Ovary (tissue), 9 donors: Measurements from ENCODE around the gene RELL1. TPM values are rescaled to one million over a fixed set of nuclear protein-coding genes. Genes with fewer than 3 reads are reported as not detected.
A peak's percentile ranks its signal among the peaks of the same experiment; 100 is the strongest.

ENCODE experiments used
- DNase-seq, 5 donors: peaks; one replicate each; pipeline ENCODE4 v3.0.0-alpha.2; 2019 to 2020
- H3K27ac ChIP-seq, 2 donors: fragments of 200-600 bp; one replicate each; pipeline versions ENCODE4 v1.5.1 to v1.8.0; 2019 to 2022
- H3K27me3 ChIP-seq: fragments of 200-600 bp; one replicate; pipeline ENCODE4 v1.8.0; 2022
- H3K36me3 ChIP-seq: fragments of 200-600 bp; sonication (generic); one replicate; pipeline ENCODE4 v1.5.1; 2019
- H3K4me1 ChIP-seq: one replicate; pipeline ENCODE4 v1.8.1; 2013; ENCODE audit warnings: mild to moderate bottlenecking, moderate library complexity; ENCODE audit not compliant: insufficient read depth
- H3K4me3 ChIP-seq: fragments of 200-600 bp; sonication (generic); one replicate; pipeline ENCODE4 v1.5.1; 2017
- H3K9me3 ChIP-seq, 2 donors: fragments of 200-600 bp in 1 of 2; sonication (generic) in 1 of 2; one replicate each; pipeline versions ENCODE4 v1.5.1 to v1.8.1; 2013 to 2019; ENCODE audit warnings: mild to moderate bottlenecking in 1 of 2, moderate library complexity in 1 of 2
- EP300 ChIP-seq: sonication (generic); formaldehyde crosslinking; IDR thresholded peaks from one replicate; pipeline ENCODE4 v1.6.1; 2017; ENCODE audit warnings: antibody characterized with exemption
- POLR2A ChIP-seq: fragments of 450-650 bp; IDR thresholded peaks from one replicate; pipeline ENCODE4 v1.6.1; 2017; ENCODE audit warnings: antibody characterized with exemption, mild to moderate bottlenecking, moderate library complexity
- WGBS, 3 donors: extraction: QIAGEN DNeasy Blood & Tissue Kit in 1 of 3; methylation state at CpG; one replicate each; pipeline versions ENCODE4 v1.1.5 to v1.1.7; 2013 to 2017; 5-methylcytosine and 5-hydroxymethylcytosine counted together
- intact Hi-C, 4 donors: fragments of 100-400 bp; cut with DNase I; formaldehyde crosslinking; loops; one replicate each; pipeline versions ENCODE4 v1.11.0 to v1.15.1; 2022 to 2023
- polyA plus RNA-seq, 2 donors: library from polyadenylated mRNA; stranded (reverse); fragments of 200-250 nt in 1 of 2; fragments of 350-450 nt in 1 of 2; fragmentation: Illumina TruSeq in 1 of 2; extraction: RNeasy Lipid Tissue Mini Kit (QIAGEN cat#74804) in 1 of 2; gene quantifications; one replicate each; pipeline ENCODE4 v1.2.3, GENCODE V29; 2013 to 2014
- total RNA-seq, 7 donors: library from RNA; depleted of rRNA in 2 of 7; stranded (reverse); fragments of >200 nt in 2 of 7; fragmentation: NEBNext Ultra II Directional in 3 of 7; extraction: Animal tissue kit (Norgen Biotek cat#: 25700) in 3 of 7; gene quantifications; one replicate each; pipeline versions ENCODE4 v1.1.0 to v1.2.4, GENCODE V29; 2016 to 2023
- TF ChIP-seq, protein P1 (sequence below), 3 donors: fragments of 450-650 bp in 2 of 3; fragments of 200-600 bp in 1 of 3; IDR thresholded peaks; one replicate each; pipeline versions ENCODE4 v1.5.1 to v1.8.0; 2016 to 2022; ENCODE audit warnings: antibody characterized with exemption in 3 of 3, mild to moderate bottlenecking in 1 of 3
- donor health status: DM: no; HTN: no; CAD: no; lungs with moderate emphysema.
- donor health status: DM: no; HTN: no; CAD: no.
- donor health status: Bipolar disorder and iron deficiency.
- donor health status: DM: yes; HTN: yes; CAD: no.
- donor health status: DM: no; HTN: no; CAD: no.
- donor health status: DM: yes; HTN: yes; CAD: no.

RELL1 gene
- total and polyA plus RNA-seq, 9 donors, result 4.1 to 31.4 (median 24.0) TPM

DNA sequence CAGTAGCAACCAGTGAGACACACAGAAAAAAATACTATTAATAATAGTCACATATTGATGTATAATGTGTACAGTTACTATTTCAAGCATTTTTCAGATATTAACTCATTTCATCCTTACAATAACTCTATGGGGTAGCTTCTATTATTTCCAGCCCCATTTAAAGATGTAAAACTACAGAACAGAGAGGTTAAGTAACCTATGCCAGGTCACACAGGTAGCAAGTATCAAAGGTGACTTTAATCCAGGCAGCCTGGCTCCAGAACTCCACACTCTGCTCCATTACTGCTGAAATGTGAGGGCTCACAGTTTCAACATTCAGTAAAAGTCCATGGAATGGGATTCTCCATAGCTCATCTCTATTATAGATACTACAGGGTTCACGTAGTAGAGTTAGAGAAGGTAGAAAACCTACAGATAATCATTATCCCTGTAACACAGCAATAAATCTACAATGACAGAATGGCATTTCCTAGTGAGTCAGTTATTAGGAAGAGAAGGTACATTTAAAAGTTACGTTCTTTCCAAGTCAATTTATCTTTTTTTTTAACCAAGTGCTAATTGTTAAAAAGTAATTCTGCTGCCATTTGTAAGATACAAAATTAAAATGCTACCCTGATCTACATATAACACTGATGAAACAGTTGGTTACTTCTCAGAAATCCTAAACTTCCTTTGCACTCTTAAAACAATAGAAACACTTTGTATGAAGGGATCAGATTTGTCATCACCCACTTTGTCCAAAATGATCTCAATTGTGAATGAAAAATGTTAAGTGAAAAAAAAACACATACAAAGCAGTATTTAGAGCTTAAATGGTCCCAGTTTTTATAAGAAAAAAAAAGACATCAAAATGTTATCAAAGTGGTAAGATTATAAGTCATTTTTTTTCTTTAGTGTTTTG is 18.7 kb downstream of the RELL1 start:
- Histone ChIP-seq H3K4me3 (no peak overlapping the region), H3K36me3 (no peaks in the 10 kb centered on the region), H3K4me1 (peaks cover 10% of the 10 kb centered on the region), H3K27me3 (no peaks in the 10 kb centered on the region), H3K27ac (no peak overlapping the region), H3K9me3 (no peaks in the 10 kb centered on the region)
- intact Hi-C loops, result no loop called here
- WGBS, 3 donors, result 84 to 87% (median 86%) methylated on average over 2 of the region's 2 CpGs
- no peak for DNase-seq
- no peak for TF ChIP-seq EP300
- TF ChIP-seq, protein P1, sequence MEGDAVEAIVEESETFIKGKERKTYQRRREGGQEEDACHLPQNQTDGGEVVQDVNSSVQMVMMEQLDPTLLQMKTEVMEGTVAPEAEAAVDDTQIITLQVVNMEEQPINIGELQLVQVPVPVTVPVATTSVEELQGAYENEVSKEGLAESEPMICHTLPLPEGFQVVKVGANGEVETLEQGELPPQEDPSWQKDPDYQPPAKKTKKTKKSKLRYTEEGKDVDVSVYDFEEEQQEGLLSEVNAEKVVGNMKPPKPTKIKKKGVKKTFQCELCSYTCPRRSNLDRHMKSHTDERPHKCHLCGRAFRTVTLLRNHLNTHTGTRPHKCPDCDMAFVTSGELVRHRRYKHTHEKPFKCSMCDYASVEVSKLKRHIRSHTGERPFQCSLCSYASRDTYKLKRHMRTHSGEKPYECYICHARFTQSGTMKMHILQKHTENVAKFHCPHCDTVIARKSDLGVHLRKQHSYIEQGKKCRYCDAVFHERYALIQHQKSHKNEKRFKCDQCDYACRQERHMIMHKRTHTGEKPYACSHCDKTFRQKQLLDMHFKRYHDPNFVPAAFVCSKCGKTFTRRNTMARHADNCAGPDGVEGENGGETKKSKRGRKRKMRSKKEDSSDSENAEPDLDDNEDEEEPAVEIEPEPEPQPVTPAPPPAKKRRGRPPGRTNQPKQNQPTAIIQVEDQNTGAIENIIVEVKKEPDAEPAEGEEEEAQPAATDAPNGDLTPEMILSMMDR (IDR thresholded peaks at IDR 0.05), result no peak
- no peak for TF ChIP-seq POLR2A

GRCh38 chr4:37666625-37667071 is 19.5 kb downstream of the RELL1 start:
- TF ChIP-seq, protein P1 (IDR thresholded peaks at IDR 0.05), result no peak
- TF ChIP-seq EP300, result peak; percentile 19
- no peak overlapping the region for H3K27ac ChIP-seq
- peaks cover 15% of the 10 kb centered on the region for H3K4me1 ChIP-seq
- H3K4me3 ChIP-seq, result no peak overlapping the region
- WGBS, 3 donors, result 51 to 58% (median 57%) methylated on average over 6 of the region's 6 CpGs
- no peaks in the 10 kb centered on the region for H3K9me3 ChIP-seq
- DNase-seq, result no peak
- intact Hi-C loops, result no loop called here
- H3K27me3 ChIP-seq, result no peaks in the 10 kb centered on the region
- no peaks in the 10 kb centered on the region for H3K36me3 ChIP-seq

DNA sequence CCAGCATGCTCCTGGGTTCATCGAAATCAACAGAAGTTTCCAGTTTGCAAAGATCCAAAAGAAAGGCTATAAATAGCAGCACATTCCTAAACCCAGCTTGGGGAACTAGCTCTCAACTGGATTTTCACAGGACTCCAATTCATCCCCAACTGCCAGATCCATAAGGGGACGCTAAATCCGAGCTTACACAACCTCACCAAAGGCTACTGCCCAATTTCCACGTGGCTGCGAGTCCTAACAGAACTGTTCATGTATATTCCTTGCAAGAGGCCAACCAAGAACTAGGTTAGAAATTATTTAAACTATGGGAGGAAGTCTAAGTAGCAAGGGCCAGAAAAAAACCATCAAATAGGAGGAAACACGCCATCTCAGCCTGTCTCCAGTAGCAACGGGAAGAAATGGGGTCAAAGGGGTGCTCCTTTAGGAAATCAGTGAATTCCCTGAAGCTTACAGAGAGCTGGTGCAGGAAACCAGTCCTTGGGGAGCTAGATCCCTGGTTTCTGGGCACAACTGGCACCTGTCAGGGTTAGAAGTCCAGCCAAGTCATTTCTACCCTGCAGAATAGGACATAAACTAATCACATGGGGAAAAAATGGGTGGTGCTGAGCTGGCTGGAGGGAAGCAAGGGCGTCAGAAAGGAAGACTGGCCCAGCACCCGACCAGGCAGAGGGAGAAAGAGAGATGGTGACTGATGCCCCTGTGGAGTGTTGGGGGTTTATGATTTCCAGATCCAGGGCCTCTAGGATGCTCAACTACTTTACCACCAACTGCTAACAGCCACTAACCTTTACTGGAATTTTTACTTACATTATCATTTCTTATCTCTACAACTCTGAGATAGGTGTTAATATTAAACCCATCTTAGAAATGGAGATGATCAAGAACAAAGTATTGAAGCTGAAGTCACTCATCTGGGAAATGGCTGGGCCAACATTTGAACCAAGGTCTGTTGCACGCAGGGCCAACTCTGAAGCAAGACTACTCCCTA is 20.5 kb downstream of the RELL1 start:
- Histone ChIP-seq H3K4me1 (peaks cover 15% of the 10 kb centered on the region), H3K9me3 (no peaks in the 10 kb centered on the region), H3K4me3 (no peak overlapping the region), H3K36me3 (no peaks in the 10 kb centered on the region), H3K27ac (peak overlapping the region in 1 of 2 donors; percentile 27), H3K27me3 (no peaks in the 10 kb centered on the region)
- 70 to 71% (median 70%) methylated on average over 10 of the region's 10 CpGs for WGBS, 3 donors
- TF ChIP-seq EP300 (no peak), POLR2A (no peak)
- TF ChIP-seq, protein P1 (IDR thresholded peaks at IDR 0.05), result no peak
- DNase-seq, result no peak
- intact Hi-C loops, result no loop called here

DNA sequence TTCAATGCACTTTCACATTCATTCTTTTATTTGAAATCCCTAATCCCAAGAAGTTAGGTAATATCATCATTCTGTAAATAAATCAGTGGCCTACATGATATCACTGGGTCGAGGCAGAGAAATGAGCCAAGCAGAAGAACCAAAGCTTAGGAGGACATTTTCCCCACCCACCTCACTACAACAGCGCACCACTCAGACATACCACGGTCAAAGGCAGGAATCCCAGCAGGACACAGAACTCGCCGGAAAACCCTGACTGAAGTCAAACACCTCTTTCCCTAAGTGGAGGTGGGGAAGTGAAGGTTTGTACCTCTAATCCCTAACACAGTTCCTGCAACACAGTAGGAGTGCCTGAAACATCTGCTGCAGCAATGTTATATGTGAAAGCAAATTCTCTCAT is 21.5 kb downstream of the RELL1 start:
- Histone ChIP-seq H3K27me3 (no peaks in the 10 kb centered on the region), H3K36me3 (no peaks in the 10 kb centered on the region), H3K4me1 (peaks cover 15% of the 10 kb centered on the region), H3K4me3 (no peak overlapping the region), H3K9me3 (no peaks in the 10 kb centered on the region), H3K27ac (peak overlapping the region in 1 of 2 donors; percentile 27)
- no peak for DNase-seq
- 54 to 62% (median 60%) methylated on average over 5 of the region's 5 CpGs for WGBS, 3 donors
- intact Hi-C loops, result no loop called here
- TF ChIP-seq, protein P1 (IDR thresholded peaks at IDR 0.05), result no peak
- TF ChIP-seq EP300 (no peak), POLR2A (no peak)
